HG02571 (cell line): Measurements from ENCODE around the gene MAPK10.

ENCODE experiments used
- ATAC-seq: cut with Tn5 transposase; IDR thresholded peaks from one replicate; pipeline ENCODE4 v1.9.1; 2021; ENCODE audit warnings: mild to moderate bottlenecking, moderate library complexity; ENCODE audit not compliant: unreplicated experiment

Gene MAPK10

GRCh38 chr4:86279293-86279960 is 80.4 kb downstream of the MAPK10 start:
- no peak for ATAC-seq

DNA sequence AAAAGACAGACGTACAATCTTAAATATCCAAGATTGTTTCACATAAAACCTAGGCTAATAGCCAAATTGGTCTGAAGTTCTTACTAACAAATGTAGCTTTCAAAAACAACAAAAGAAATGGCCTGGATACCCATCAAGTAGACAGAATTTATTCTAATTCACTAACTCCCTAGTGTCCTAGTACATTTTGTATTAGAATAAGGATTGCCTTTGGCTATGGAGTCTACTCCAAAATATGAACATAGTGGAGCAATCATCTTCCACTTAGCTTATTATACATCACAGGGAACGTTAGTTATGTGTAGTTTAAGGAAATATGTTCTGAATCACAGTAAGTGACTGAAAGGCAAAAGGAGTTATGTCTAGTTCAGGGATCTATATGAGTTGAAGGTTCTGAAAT is 81.7 kb downstream of the MAPK10 start:
- ATAC-seq = no peak

DNA sequence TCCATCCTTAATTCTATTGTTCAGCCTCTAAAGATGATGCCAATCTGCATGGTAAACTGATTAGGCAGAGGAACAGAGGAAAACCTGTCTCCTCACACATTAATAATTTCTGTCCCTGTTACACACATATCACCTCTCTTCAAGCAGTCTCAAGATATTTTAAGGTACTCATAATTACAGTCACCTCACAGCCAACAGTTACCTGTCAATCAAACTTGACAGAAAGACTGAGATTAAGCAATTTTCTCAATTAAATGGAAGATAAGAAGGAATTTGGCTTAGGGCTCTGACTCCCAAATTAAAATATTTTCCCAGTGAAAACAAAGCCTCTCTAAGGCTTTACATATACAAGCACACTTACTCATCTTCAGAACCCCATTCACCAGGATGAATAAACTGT is 85.2 kb downstream of the MAPK10 start:
- no peak for ATAC-seq

DNA sequence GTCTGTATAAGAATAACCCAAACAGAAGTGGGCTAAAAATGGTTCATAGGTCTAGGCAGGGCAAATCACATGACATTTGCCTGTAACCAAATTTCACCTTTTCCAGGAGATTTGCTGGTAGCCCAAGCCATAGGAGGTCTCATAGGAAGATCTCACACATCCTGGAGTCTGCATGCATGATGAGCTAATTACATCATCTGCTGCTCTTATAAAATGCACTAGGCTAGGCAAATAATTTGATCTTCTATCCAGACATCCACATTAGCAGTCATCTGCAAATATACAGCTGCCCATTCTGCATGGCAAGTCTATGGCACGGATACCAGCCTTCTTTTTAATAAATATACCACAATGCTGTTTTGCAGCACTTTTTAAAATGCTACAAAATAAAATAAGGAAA is 87.2 kb downstream of the MAPK10 start:
- ATAC-seq = no peak

- ATAC-seq = no peak
Observed at GRCh38 chr4:86271057-86271456, 88.8 kb downstream of the MAPK10 start.

- no peak for ATAC-seq
Observed at GRCh38 chr4:86269354-86269753, 90.5 kb downstream of the MAPK10 start.

DNA sequence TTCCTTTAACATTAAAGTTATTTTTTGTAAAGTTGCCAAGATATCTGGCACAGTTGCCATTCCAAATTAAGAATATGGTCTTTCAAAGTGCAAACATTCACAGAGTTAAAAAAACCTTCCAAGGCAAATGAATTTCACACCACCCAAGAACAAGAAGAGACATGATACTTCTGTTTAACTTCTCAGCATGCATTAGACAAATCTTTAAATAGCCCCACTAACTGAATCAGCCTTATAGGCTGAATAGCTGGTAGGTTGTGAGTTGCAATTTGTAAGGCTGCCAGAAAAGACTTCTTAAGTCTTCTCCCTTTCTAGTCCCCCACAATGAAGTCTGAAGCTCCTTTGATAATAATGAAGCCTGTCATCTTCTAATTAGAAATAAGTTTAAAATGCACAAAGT is 95.6 kb downstream of the MAPK10 start:
- ATAC-seq = no peak

GRCh38 chr4:86261636-86262035 is 98.2 kb downstream of the MAPK10 start:
- no peak for ATAC-seq

GRCh38 chr4:86256086-86256485 is 103.8 kb downstream of the MAPK10 start:
- ATAC-seq = no peak

DNA sequence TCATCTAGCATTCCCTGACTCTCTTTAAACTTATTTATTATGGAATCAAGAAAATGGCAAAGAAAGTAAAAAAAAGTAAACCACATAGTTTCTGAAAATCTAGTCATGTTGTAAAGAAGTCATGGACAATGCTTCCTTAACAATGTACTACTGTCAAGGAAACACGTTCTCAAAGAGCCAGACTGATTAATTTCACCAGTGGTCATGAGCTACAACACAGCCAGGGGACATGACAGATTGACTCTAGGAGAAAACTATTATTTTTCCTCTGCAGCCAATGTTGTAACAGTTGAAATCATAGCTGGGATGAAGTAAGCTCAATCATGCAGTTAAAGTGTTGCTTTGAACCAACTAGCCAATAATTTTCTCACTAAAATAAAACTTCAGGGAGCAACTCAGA is 109.2 kb downstream of the MAPK10 start:
- ATAC-seq = no peak

DNA sequence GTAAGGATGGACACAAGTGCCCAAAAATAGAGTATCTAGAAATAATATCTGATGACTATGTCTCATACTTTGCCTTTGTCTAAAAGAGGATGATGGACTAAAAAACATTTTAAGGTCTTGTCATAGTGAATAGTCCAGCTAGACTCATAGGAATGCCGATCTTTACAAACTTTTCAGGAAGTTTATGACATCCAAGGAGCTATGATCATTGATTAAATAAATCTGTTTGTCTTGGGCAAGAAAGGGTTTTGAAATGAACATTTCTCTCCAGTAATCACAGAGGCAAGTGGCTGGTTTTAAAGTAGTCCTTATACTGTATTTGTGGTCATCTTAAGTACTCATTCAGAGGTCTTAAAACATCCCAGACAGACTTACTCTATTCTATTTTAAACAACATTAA is 109.8 kb downstream of the MAPK10 start:
- no peak for ATAC-seq

- no peak for ATAC-seq
Observed at GRCh38 chr4:86249074-86249473, 110.8 kb downstream of the MAPK10 start.

DNA sequence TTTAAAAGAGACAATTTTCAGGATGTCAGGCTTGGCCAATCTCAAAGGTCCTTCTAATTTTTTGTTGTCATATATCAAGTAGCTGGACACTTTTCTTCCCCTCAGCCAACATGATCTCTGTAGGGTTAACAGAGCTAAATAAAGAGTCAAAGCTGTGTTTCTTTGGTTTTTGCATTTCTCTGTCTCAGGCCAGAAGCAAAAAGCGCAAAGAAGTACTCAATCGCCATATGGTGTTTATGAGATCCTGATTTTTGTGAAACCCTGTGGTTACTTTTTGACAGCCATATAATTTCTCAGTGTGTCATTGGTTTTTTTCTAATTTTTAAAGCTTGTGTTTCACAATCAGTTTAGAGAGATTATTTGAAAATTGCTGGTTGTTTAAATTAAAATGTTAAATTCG is 111.9 kb downstream of the MAPK10 start:
- no peak for ATAC-seq

DNA sequence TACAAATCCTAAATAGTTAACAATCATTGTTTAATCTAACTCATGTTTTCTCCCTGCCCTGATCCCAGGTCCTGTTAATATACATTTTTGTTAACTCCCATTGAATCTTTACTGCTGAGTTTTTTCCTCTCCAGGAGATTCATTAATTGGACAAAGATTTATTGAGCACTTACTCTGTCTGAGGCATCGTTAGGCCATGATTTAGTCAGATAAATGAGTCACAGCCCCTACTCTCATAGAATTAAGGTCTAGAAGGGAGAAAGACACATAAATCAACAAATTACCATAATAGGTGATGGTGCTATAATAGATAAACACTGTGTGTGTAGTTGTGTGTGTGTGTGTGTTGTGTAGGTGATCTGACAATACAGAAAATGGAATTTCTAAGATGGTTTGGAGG is 112.5 kb downstream of the MAPK10 start:
- ATAC-seq = no peak

DNA sequence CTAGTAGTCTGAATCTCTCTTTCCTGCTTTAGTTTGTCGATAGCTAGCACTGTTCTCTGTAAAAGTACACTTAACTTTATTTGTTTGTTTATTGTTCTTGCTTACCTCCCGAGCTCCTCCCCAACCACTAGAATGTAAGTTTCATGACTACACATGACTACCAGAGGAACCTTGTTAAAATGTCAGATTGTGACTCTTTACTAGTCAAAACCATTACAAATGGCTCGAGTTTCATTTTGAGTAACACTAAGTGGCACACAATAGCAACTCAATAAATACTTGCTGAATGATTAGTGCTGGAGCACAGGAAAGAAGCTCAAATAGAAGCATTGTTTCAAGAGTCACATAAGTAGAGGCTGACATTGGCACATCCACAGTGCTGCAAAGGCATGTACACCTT is 116.1 kb downstream of the MAPK10 start:
- no peak for ATAC-seq

DNA sequence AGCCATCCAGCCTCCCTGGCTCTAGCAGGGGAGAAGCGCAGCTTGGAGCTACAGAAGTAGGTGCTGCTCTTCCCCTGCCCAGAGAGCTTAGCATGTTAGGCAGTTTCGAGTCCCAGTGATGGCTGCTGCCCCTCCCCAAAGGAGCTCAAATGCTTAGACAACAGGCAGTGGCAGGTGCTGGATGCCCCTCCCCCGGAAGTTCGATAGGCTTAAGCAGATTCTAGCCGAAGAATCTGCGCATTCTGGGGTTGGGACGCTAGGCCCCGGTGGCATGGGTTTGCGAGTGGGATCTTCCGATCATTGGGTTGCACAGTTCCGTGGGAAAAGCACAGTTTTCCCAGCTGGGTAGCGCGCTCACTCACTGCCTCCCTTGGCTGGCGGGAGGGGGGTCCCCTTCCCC is 117.2 kb downstream of the MAPK10 start:
- ATAC-seq = no peak

DNA sequence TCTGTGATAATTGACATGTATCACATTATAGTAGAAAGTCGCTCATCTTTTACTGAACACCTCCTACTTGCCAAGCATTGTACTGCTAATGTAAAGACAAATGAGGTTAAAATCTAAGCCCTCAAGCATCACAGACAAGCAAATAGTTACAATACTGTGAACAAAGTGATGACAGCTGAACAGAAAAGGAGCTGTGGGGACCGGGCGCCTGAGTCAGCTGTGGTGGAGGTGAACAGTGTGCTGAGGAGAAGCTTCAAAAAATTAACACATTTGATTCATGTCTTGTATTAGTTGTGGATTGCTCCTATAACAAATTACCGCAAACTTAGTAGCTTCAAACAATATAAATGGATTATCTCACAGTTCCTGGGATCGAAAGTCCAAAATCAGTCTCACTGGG is 124.3 kb downstream of the MAPK10 start:
- ATAC-seq = no peak

- no peak for ATAC-seq
Observed at GRCh38 chr4:86233681-86234080, 126.2 kb downstream of the MAPK10 start.

DNA sequence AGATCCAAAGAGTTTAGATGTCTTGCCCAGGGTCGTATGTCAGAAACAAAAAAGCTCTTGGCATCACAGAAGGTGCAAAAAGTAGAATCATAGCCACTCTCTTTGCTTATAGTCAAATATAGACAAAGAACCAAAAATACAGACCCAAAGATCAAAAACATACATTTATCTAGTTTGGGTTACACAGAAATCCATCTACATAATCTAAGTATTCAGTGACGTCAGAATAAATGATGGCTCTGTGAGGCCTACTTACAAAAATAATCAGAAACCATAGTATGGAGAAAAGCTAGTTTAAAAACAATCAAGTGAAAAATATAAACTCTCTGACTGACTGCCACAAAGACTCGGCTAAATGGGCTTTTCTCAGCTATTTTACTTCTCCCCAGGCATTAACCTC is 126.8 kb downstream of the MAPK10 start:
- no peak for ATAC-seq

DNA sequence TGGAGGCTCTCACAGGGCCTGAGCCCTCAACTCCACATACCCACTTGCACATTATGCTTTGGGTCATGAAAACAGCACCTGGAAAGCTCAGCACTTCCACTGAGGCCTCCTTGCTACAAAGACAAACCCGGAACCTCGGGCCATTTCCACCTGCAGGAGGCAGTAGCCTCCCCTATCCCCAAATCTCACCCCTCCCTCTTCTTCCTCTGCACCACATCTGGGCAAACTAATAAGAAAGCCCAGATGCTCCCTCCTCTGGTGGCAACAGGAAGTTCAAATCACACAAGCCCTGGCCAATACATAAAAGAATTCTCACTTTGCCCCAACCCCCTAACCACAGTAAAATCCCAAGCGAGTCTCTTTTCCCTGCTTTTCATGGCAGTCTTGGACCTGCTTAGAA is 136.4 kb downstream of the MAPK10 start:
- no peak for ATAC-seq

DNA sequence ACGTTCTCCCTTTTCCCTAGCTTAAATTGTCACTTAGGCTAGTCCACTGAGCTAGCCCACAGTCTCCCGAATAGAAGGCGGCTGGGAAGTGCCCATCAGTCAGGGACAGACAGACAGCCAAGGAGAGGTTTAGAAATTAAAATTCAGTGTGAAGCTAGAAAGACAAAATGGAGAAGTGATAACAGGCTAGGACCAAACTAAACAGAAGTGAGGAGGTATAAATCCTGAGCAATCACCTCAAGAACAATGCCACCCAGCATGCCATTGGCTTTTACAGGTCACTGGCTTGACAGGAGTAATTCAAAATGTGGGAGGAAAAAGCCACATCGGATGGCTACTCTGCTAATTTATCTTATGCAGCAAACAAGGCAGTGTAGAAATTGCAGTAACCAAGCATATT is 138.9 kb downstream of the MAPK10 start:
- no peak for ATAC-seq

DNA sequence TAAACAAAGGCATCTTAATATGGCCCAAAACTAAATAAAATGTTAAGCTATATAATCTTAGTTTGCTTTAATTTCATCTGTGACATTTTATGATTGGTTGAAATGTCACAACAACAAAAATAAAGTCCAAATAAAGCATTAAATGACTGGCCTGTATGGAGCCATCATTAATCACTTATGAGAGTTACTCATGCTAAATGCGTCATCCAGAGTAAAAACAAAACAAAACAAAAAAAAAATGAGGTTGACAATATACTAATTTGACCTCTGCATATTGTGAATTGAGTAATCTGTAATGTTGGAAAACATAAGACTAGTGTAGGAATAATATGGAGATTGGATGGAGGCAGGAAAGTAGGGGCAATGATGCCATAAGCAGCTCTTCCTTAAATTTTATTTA is 139.7 kb downstream of the MAPK10 start:
- ATAC-seq = no peak

- ATAC-seq = no peak
Observed at GRCh38 chr4:86218746-86219473, 140.9 kb downstream of the MAPK10 start.
